GM19328 (cell line): Measurements from ENCODE around the gene DDX24.

Experiments used
- ATAC-seq: cut with Tn5 transposase; IDR thresholded peaks from one replicate; pipeline ENCODE4 v1.9.1; 2021; ENCODE audit warnings: mild to moderate bottlenecking, moderate library complexity; ENCODE audit not compliant: unreplicated experiment

DDX24 gene

DNA sequence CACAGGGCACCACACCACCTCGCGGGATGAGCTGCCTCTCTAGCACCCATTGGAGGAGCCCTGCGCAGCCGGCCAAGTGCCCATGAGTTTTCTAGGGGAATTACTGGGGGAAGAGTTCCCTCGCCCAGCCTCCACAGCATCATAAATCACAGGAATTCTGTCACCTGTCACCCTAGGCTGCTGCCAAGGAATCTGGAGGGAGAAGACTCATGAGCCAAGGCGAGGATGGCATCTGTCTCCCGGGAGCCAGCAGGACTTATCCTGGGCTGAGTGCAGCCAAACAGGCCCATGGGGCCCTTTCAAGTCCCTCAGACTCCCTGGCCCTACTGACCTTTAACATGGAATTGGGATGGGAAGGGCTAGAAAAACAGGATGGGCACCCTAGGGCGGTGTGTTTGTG lies 62.7 kb downstream of the DDX24 start:
- ATAC-seq: no peak

DNA sequence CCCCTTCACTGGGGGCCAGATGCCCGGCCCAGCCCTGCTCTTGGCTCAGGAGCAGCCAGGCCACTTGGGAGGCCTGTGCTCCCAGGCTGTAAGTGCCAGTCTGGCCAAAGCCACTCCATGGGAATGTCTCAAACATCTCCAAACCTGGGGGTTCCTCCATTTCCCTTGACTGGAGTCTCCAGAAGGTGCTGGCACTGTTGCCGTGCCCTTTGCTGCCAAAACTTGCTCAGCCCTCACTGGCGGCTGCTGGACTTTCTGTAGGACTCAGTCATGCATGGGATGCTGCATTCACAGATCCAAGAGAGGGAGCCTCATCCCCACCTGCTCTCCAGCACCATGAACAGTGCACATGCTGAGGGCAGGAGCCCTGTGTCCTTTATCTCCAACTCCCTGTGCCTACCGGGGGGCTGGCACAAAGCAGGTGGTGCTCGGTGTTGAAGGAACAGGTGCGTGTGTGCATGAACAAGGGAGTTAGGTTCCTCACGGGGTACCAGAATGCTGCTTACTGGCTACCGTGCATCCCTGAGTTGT lies 64.5 kb downstream of the DDX24 start:
- ATAC-seq: no peak

DNA sequence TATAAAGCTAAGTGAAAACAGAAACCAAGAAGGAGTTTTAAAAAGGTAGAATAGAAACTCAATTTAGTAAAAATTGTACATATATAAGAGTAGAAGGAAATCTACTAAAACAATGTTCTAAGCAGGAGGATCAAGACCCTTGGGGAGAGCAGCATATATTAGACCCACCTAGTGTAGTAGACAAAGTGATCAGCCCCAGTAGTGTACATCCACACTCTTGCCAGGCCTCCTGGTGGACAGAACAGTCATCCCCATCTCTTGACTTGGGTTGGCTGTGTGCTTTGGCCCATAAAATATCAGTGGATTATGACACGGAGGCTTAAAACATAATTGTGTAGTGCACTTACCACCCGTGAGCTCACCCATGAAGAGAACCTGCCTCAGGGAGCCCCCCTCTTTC lies 65.8 kb downstream of the DDX24 start:
- ATAC-seq: no peak

DNA sequence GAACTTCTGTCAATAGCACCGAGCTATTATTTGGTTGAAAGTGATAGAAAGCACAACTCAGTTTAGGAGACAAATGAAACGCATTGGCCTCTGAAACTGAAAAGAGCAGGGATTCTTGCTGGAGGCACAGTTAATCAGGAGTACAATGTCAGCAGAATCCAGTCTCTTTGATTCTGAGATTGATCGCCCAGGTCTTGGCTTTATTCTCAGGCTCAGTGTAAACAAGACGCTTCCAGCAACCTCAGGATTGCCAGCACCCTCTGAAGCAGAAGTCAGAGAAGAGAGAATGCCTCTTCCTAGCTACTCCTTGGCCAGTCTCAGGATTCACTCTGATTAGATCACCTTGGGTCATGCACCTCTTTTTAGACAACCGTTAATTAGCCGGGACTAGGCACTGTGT lies 66.6 kb downstream of the DDX24 start:
- no peak for ATAC-seq

DNA sequence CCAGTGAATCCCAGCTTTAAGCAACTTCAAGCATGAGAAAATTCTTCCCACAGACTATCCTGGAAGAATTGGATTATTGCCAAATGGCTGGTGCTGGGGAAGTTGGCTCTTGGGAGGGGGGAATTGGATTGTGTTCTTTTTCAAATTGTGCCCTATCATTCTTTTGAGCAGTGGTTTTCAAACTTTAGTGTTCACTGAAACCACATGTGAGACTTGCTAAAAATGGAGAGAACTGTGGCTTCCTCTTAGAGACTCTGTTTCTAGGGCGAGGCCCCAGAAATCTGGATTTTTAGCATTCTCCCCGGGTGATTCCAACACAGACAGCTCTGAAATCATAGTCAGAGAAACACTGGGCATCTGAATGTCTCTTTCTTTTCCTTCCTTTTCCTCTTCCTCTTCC lies 69.2 kb downstream of the DDX24 start:
- ATAC-seq: no peak

DNA sequence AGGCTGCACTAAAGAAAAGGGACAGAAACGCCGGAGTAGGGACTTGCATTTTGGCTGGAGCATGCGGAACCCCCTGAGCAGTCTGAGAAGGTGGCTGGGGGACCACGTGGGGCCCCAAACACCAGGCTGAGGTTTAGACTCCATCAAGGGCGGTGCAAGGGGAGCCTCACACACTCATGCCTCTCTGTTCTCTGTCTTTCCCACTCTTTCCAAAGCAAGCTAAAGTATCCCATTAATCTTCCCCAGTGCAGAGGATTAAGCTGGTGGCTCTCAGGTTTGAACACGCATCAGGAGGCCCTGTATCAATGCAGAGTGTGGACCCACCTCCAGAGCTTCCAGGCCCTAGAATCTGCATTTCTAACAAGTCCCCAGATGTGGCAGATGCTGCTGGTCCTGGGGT lies 70.4 kb downstream of the DDX24 start:
- no peak for ATAC-seq

DNA sequence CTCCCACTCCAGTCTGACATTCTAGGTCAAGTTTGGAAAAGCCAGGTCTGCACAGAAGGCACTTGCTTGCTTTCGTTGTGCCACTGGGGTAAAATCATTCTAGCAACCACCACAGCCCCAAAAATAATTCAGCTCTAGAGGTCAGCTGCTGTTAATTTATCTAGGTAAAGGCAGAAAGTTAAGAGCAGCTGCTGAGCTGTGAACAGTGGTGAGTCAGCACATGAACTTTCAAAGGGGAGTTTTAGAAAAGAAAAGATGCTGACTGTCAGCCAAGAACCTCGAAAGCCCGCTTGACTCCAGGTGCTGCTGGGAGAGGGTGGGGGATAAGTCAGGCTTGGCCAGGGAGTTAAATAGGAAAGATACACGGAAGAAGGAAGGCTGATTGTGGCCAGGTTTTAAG lies 71.2 kb downstream of the DDX24 start:
- ATAC-seq: peak; percentile 51

DNA sequence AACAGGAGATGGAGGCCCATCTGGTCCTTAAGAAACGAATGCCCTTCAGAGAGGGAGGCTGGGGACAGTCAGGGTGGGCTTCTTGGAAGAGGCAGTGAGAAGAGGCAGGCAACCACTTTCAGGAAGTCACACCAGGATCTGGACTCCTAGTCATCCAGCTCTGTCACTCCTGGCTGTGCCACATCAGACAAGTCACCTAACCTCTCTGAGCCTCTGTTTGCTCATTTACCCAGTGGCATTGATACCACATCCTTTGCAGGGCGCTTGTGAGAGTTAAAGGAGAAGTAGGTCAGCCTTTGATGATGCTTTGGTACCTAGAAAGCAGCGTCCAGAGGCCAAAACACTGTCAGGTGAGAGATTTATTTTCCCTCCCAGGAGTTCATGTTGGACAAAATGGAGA lies 72.8 kb downstream of the DDX24 start:
- no peak for ATAC-seq

DNA sequence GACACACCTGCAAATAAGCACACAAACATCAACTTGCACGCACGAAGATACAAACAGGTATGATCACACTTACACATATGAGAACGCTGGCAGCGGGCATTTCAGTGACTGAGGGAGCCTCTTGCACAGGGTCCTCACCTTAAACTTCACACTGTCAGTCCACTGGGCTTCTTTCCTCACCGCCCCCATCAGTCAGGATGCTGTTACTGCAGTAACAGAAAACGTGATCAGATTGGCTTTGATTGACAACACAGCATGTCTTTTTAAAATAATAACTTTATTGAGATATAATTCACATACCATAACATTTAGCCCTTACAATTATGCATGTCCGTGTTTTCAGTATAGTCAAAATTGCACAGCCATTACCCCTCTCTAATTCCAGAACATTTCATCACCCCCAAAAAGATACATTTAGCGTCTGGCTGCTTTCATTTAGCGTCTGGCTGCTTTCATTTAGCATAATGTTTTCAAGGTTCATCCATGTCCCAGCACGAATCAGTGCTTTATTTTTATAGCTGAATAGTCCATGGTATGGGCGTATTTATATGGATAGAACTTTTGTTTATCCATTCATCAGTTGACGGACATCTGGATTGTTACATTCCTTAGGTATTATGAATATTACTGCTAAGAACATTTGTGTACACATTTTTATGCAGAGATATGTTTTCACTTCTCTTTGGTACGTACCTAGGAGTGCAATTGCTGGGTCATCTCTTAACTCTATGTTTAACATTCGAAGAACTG lies 75.5 kb downstream of the DDX24 start:
- no peak for ATAC-seq

DNA sequence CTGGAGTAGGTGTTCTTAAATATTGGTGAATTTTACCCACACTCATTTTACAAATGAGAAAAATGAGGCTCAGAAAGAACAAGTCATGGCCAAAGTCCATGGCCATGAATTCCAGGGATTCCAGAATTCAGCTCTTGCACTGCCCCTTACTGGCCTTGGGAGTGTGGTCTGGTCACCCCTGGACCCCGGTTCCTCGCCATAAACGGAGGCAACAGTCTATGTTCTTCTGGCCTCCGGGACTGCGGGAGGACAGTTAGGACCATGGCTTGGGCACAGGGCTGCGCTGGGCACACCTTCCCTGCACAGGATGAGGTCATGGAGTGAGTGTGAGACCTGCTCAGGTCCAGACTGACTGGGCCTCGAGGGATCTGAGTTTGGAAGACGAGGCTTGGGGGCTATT lies 77.0 kb downstream of the DDX24 start:
- ATAC-seq: no peak

DNA sequence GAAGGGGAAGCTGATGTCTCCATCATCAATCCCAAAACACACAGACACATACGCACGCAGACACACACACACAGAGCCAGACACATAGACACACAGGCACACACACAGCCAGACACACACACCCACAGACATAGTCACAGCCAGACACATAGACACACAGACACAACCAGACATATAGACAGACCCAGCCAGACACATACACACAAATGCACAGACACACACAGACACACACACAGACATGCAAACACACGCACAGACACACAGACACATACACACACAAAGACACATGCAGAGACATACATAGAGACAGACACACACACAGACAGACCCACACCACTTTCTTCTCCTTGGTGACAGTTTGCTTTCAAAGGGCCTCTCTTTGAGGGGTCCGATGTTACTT lies 77.6 kb downstream of the DDX24 start:
- ATAC-seq: no peak

DNA sequence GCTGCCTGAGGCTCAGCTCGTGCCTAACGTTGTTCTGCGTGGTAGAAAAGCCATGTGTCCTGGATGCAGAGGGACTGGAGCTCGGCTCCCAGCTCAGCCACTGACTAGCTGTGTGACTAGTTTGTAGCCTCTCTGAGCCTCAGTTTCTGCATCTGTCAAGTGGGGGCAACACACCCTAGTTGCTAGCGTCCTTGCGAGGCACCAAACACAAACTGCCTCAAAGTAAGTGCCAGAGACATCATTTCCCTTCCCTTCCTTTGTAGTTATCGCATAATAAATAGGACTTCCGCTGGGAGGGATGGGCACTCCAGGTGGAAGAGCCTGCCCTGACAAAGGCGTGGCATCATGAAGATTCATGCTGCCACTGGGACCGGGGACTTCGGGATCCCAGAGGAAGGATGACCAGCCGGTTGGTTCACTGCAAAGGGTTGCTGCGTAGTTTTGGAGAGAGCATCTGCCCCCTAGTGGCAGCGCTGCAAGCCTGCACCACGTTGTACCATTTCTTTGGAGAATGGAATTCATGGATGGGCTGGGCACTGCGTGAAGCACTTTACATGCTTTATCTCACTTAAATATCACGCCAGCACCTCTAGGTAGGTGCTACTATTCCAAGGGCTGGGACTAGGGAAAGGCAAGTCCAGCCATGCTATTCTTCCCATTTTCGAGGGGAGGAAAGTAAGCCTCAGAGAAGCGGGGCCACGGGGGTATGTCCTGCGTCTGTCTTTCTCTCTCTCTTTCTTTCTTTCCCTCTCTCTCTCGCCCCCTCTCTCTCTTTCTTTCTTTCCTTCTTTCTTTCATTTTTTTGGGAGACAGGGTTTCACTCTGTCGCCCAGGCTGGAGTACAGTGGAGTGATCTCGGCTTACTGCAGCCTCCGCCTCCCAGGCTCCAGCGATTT lies 79.3 kb downstream of the DDX24 start:
- ATAC-seq: no peak

DNA sequence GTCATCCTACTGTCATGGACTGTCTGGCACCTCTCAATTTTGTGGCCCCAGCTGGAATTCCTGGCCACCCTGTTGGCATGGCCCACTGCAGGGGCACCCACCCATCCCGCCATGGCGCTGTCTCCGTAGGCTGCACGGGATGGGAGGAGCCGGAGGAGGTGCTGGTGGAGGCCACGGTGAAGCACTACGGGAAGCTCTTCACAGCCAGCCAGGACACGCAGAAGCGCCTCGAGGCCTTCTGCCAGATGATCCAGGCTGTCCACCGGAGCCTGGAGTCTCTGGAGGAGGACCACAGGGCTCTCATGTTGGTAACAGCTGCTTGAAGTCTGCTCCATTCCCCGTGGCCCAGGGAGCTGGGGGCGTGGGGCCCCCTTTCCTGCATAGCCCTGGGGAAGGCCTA lies 80.0 kb downstream of the DDX24 start:
- ATAC-seq: no peak

DNA sequence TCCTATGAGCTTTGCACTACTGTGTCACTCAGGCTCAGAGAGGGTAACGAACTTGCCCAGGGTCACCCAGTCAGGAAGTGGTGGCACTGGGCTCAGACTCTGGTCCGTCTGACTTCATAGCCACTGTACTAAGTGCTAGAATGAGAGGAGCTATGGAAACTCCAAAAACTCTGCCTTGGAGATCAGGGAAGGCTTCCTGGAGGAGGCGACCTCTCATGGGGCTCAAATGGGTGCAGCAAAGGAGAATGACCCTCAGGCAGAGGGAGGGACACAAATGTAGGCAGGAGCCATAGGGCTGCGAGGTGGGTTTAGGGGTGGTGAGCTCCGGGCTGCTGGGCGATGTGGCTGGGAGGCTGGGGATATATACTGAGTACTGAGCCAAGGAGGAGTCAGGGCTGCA lies 80.7 kb downstream of the DDX24 start:
- ATAC-seq: no peak

DNA sequence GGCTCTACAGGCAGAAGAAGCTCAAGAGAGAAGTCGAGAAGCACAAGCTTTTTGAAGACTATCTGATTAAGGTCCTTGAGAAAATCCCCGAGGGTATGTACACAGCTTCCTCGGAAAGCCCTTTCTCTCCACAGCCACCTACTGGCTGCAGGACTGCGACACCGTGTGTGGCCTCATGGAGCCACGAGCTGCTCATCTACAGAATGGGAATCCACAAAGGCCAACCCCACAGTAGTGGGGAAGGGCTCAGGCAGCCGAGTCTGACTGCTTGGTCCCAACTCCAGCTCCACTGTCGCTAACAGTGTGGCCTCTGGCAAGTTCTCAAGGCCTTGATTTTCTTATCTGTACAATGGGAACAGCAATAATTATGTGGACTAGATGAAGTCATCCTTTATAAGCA lies 81.4 kb downstream of the DDX24 start:
- no peak for ATAC-seq

DNA sequence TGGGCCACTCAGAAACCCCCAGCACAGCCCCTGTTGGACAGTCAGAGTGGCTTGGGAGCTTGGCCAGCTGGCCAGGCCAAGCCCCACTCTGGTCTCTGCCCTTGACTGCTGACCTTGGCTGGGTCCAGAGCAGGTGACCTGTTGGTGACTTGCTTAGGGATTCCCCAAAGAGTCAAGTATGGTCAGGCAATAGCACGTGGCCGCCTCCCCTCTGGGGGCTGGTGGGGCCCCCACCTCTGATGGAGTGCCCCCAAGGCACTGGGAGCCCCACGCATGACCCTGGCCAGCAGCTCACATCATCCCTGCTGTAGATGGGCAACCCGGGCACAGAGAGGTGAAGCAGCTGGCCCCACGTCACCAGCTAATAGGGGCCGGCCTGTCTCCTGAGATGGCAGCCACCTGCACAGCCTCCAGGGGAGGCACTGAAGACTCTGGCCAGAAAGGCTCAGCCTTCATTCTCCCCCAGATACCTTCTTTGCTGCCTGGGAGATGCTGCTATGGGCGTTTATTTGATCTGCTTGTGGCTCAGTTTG lies 82.1 kb downstream of the DDX24 start:
- no peak for ATAC-seq
